ENCODE results near the gene PCP4L1. TPM values are rescaled to one million over a fixed set of nuclear protein-coding genes. Genes with fewer than 3 reads are reported as not detected.

The PCP4L1 gene
- polyA plus RNA-seq, 2 of the 4 experiments (the other 2 are of a cell fraction) = not detected

Other genes starting within 250 kb of the PCP4L1 start
- 62.0 and 71.0 TPM in 2 replicates for gene F11R, start 237.6 kb upstream of the PCP4L1 start, polyA plus RNA-seq (2011; rRNA removed)
- gene F11R, start 237.6 kb upstream of the PCP4L1 start, polyA plus RNA-seq (2017; fragmentation: RNase III; extraction: RNeasy Plus Mini Kit Qiagen cat#74134 plus additional on column Dnase treatment) = 28.3 to 30.3 TPM (median 29.7 TPM) in 3 replicates
- not detected in 2 replicates for gene TSTD1, start 219.8 kb upstream of the PCP4L1 start, polyA plus RNA-seq (2011; rRNA removed)
- 0.17 to 0.21 TPM (median 0.20 TPM) in 3 replicates for gene TSTD1, start 219.8 kb upstream of the PCP4L1 start, polyA plus RNA-seq (2017; fragmentation: RNase III; extraction: RNeasy Plus Mini Kit Qiagen cat#74134 plus additional on column Dnase treatment)
- 35.5 and 43.5 TPM in 2 replicates for gene USF1, start 212.8 kb upstream of the PCP4L1 start, polyA plus RNA-seq (2011; rRNA removed)
- gene USF1, start 212.8 kb upstream of the PCP4L1 start, polyA plus RNA-seq (2017; fragmentation: RNase III; extraction: RNeasy Plus Mini Kit Qiagen cat#74134 plus additional on column Dnase treatment) = 49.2 to 60.5 TPM (median 57.4 TPM) in 3 replicates
- 0.06 and 0.08 TPM in 2 replicates for gene ARHGAP30, start 188.9 kb upstream of the PCP4L1 start, polyA plus RNA-seq (2011; rRNA removed)
- gene ARHGAP30, start 188.9 kb upstream of the PCP4L1 start, polyA plus RNA-seq (2017; fragmentation: RNase III; extraction: RNeasy Plus Mini Kit Qiagen cat#74134 plus additional on column Dnase treatment) = 0.09 to 0.13 TPM (median 0.13 TPM) in 3 replicates
- gene NECTIN4, start 169.2 kb upstream of the PCP4L1 start, polyA plus RNA-seq (2011; rRNA removed) = 3.1 and 4.3 TPM in 2 replicates
- 1.3 to 1.8 TPM (median 1.5 TPM) in 3 replicates for gene NECTIN4, start 169.2 kb upstream of the PCP4L1 start, polyA plus RNA-seq (2017; fragmentation: RNase III; extraction: RNeasy Plus Mini Kit Qiagen cat#74134 plus additional on column Dnase treatment)
- gene KLHDC9, start 160.4 kb upstream of the PCP4L1 start, polyA plus RNA-seq (2011; rRNA removed) = 3.6 and 4.6 TPM in 2 replicates
- 0.93 to 2.0 TPM (median 1.2 TPM) in 3 replicates for gene KLHDC9, start 160.4 kb upstream of the PCP4L1 start, polyA plus RNA-seq (2017; fragmentation: RNase III; extraction: RNeasy Plus Mini Kit Qiagen cat#74134 plus additional on column Dnase treatment)
- 106 and 187 TPM in 2 replicates for gene PFDN2, start 140.7 kb upstream of the PCP4L1 start, polyA plus RNA-seq (2011; rRNA removed)
- 179 to 203 TPM (median 187 TPM) in 3 replicates for gene PFDN2, start 140.7 kb upstream of the PCP4L1 start, polyA plus RNA-seq (2017; fragmentation: RNase III; extraction: RNeasy Plus Mini Kit Qiagen cat#74134 plus additional on column Dnase treatment)
- gene NIT1, start 140.6 kb upstream of the PCP4L1 start, polyA plus RNA-seq (2011; rRNA removed) = 29.9 and 38.6 TPM in 2 replicates
- gene NIT1, start 140.6 kb upstream of the PCP4L1 start, polyA plus RNA-seq (2017; fragmentation: RNase III; extraction: RNeasy Plus Mini Kit Qiagen cat#74134 plus additional on column Dnase treatment) = 44.5 to 49.4 TPM (median 45.8 TPM) in 3 replicates
- 35.9 and 38.4 TPM in 2 replicates for gene DEDD, start 126.1 kb upstream of the PCP4L1 start, polyA plus RNA-seq (2011; rRNA removed)
- 20.5 to 25.9 TPM (median 25.3 TPM) in 3 replicates for gene DEDD, start 126.1 kb upstream of the PCP4L1 start, polyA plus RNA-seq (2017; fragmentation: RNase III; extraction: RNeasy Plus Mini Kit Qiagen cat#74134 plus additional on column Dnase treatment)
- 110 and 115 TPM in 2 replicates for gene UFC1, start 104.8 kb upstream of the PCP4L1 start, polyA plus RNA-seq (2011; rRNA removed)
- gene UFC1, start 104.8 kb upstream of the PCP4L1 start, polyA plus RNA-seq (2017; fragmentation: RNase III; extraction: RNeasy Plus Mini Kit Qiagen cat#74134 plus additional on column Dnase treatment) = 149 to 153 TPM (median 150 TPM) in 3 replicates
- gene USP21, start 99.2 kb upstream of the PCP4L1 start, polyA plus RNA-seq (2011; rRNA removed) = 22.6 and 26.3 TPM in 2 replicates
- 21.8 to 23.8 TPM (median 23.6 TPM) in 3 replicates for gene USP21, start 99.2 kb upstream of the PCP4L1 start, polyA plus RNA-seq (2017; fragmentation: RNase III; extraction: RNeasy Plus Mini Kit Qiagen cat#74134 plus additional on column Dnase treatment)
- 13.8 and 16.4 TPM in 2 replicates for gene PPOX, start 92.3 kb upstream of the PCP4L1 start, polyA plus RNA-seq (2011; rRNA removed)
- 13.5 to 16.1 TPM (median 14.1 TPM) in 3 replicates for gene PPOX, start 92.3 kb upstream of the PCP4L1 start, polyA plus RNA-seq (2017; fragmentation: RNase III; extraction: RNeasy Plus Mini Kit Qiagen cat#74134 plus additional on column Dnase treatment)
- 25.3 and 31.4 TPM in 2 replicates for gene B4GALT3, start 81.2 kb upstream of the PCP4L1 start, polyA plus RNA-seq (2011; rRNA removed)
- 23.3 to 26.7 TPM (median 25.5 TPM) in 3 replicates for gene B4GALT3, start 81.2 kb upstream of the PCP4L1 start, polyA plus RNA-seq (2017; fragmentation: RNase III; extraction: RNeasy Plus Mini Kit Qiagen cat#74134 plus additional on column Dnase treatment)
- not detected in 2 replicates for gene ADAMTS4, start 59.7 kb upstream of the PCP4L1 start, polyA plus RNA-seq (2011; rRNA removed)
- 0.01 TPM in 1 of 3 replicates, not detected in the others for gene ADAMTS4, start 59.7 kb upstream of the PCP4L1 start, polyA plus RNA-seq (2017; fragmentation: RNase III; extraction: RNeasy Plus Mini Kit Qiagen cat#74134 plus additional on column Dnase treatment)
- gene NDUFS2, start 56.4 kb upstream of the PCP4L1 start, polyA plus RNA-seq (2011; rRNA removed) = 125 and 144 TPM in 2 replicates
- gene NDUFS2, start 56.4 kb upstream of the PCP4L1 start, polyA plus RNA-seq (2017; fragmentation: RNase III; extraction: RNeasy Plus Mini Kit Qiagen cat#74134 plus additional on column Dnase treatment) = 142 to 145 TPM (median 142 TPM) in 3 replicates
- 0.40 and 0.83 TPM in 2 replicates for gene FCER1G, start 43.5 kb upstream of the PCP4L1 start, polyA plus RNA-seq (2011; rRNA removed)
- gene FCER1G, start 43.5 kb upstream of the PCP4L1 start, polyA plus RNA-seq (2017; fragmentation: RNase III; extraction: RNeasy Plus Mini Kit Qiagen cat#74134 plus additional on column Dnase treatment) = 0.25 TPM in 1 of 3 replicates, not detected in the others
- gene APOA2, start 35.1 kb upstream of the PCP4L1 start, polyA plus RNA-seq (2011; rRNA removed) = not detected in 2 replicates
- gene APOA2, start 35.1 kb upstream of the PCP4L1 start, polyA plus RNA-seq (2017; fragmentation: RNase III; extraction: RNeasy Plus Mini Kit Qiagen cat#74134 plus additional on column Dnase treatment) = not detected in 3 replicates
- 6.3 and 7.0 TPM in 2 replicates for gene TOMM40L, start 32.7 kb upstream of the PCP4L1 start, polyA plus RNA-seq (2011; rRNA removed)
- gene TOMM40L, start 32.7 kb upstream of the PCP4L1 start, polyA plus RNA-seq (2017; fragmentation: RNase III; extraction: RNeasy Plus Mini Kit Qiagen cat#74134 plus additional on column Dnase treatment) = 9.1 to 11.0 TPM (median 10.2 TPM) in 3 replicates
- gene NR1I3, start 20.5 kb upstream of the PCP4L1 start, polyA plus RNA-seq (2011; rRNA removed) = not detected in 2 replicates
- gene NR1I3, start 20.5 kb upstream of the PCP4L1 start, polyA plus RNA-seq (2017; fragmentation: RNase III; extraction: RNeasy Plus Mini Kit Qiagen cat#74134 plus additional on column Dnase treatment) = not detected in 3 replicates
- gene MPZ, start 51.2 kb downstream of the PCP4L1 start, polyA plus RNA-seq (2011; rRNA removed) = 0.57 and 0.83 TPM in 2 replicates
- gene MPZ, start 51.2 kb downstream of the PCP4L1 start, polyA plus RNA-seq (2017; fragmentation: RNase III; extraction: RNeasy Plus Mini Kit Qiagen cat#74134 plus additional on column Dnase treatment) = 0.17 to 0.45 TPM (median 0.25 TPM) in 3 replicates
- gene SDHC, start 55.6 kb downstream of the PCP4L1 start, polyA plus RNA-seq (2011; rRNA removed) = 296 and 353 TPM in 2 replicates
- gene SDHC, start 55.6 kb downstream of the PCP4L1 start, polyA plus RNA-seq (2017; fragmentation: RNase III; extraction: RNeasy Plus Mini Kit Qiagen cat#74134 plus additional on column Dnase treatment) = 302 to 325 TPM (median 323 TPM) in 3 replicates
- not detected in 2 replicates for gene CFAP126, start 109.1 kb downstream of the PCP4L1 start, polyA plus RNA-seq (2011; rRNA removed)
- not detected in 3 replicates for gene CFAP126, start 109.1 kb downstream of the PCP4L1 start, polyA plus RNA-seq (2017; fragmentation: RNase III; extraction: RNeasy Plus Mini Kit Qiagen cat#74134 plus additional on column Dnase treatment)
- gene FCGR2A, start 246.7 kb downstream of the PCP4L1 start, polyA plus RNA-seq (2011; rRNA removed) = 0.12 and 0.13 TPM in 2 replicates
- gene FCGR2A, start 246.7 kb downstream of the PCP4L1 start, polyA plus RNA-seq (2017; fragmentation: RNase III; extraction: RNeasy Plus Mini Kit Qiagen cat#74134 plus additional on column Dnase treatment) = not detected in 3 replicates

All from A549 (cell line).